ENCODE results near the gene PELO.
"Not testable (repeated sequence)": the region's sequence is repeated elsewhere in the genome, so short reads cannot be mapped to it uniquely, and the experiment has no call there.

Gene PELO

DNA sequence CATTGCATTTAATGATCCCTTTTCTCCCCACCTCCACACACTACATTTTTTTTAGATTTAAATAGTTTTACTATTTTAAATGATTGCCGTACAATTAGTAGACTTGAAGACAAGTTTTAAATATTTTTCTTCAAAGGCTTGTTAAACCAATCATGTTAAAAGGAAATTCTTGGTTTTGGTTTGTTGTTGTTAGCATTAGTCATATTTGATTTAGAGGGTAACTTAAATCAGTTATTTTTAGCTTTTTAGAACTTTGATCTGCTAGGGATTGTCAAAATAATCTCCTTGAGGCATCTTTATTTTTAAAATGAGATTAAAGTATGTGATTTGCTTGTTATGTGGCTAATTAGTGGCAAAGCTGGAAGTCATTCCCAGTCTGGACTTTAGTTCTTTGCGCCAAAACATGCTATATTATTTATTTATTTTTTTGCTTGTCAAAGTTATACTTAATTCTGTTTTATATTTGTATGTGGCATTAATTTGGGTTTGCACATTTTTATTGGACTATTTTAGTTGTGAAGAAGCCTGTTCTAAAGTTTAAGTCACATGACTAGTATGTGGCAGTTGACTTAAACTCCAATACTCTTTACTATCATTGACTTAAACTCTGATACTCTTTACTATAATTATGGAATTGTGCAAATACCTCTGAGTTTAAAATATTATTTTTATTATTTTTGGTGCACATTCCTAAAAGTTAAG lies 14.7 kb downstream of the PELO start:
- no peak for DNase-seq

DNA sequence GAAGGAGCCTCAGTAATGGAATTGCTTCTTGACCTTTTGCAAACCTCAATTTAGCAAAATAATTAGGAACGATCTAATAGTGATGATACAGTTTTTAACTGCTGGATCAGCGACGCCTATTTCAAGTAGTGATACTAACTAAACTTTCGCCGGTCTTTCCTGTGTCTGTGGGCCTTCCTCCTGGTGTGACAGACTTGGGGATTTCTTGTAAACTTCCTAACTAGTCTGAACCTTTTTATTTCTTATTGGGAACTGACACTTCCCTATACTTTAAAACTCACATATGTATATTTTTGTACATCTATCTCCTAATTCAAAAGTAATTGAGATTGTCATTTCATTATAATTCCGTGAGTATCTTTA lies 15.2 kb downstream of the PELO start:
- no peak for DNase-seq

DNA sequence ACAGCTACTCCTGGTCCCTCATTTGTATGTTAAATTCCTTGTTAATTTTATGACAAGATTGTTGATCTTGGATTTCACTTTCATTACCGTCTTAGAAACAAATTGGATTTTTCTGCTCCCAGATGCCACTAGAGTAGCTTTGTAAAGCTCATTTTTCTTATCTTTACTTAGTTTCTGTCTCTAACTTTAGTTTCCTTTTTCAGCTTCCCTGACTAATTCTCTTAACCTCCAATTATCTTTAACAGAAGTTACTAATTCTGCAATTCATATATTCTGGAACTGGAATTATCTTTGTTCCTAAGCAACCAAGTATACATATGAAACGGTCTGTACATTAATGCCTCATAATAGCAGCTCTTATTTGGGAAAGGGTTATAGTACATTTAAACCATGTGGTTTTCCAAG lies 16.7 kb downstream of the PELO start:
- no peak for DNase-seq

DNA sequence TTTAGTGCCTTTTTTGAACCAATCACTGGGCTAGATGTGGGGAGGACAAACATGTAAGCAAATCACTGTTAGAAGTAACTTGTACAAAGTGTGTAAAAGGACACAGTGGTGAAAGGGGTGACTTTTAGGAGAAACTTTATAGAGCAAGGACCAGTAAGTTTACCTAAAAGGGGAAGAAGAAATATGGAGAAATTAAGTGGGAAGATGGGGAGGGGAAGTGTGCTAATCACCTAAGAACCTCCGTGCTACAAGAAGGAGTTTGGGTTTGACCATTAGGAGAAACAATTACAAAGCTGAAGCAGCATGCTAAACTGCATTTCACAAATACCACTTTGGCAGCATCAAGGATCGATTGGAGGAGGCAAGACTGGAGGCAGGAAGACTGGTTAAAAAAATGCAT lies 17.3 kb downstream of the PELO start:
- no peak for DNase-seq

DNA sequence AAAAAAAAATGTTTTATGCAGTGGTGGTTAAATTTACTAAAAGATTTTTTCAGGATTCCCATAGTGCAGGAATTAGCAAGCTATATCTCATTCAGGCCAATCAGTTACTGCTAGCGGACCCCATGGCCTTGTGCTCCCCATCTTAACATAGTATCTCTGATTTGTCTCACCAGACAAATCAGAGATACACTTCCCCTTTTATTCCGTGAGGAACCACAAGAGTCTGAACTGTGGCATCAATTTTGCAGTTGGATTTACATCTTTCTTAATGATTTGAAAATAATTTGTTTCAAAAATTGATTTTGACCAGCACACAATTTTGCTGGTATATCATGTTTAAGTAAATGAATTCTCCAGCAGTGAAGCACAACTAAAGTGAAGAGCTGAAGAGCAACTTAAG lies 17.9 kb downstream of the PELO start:
- DNase-seq, result no peak

DNA sequence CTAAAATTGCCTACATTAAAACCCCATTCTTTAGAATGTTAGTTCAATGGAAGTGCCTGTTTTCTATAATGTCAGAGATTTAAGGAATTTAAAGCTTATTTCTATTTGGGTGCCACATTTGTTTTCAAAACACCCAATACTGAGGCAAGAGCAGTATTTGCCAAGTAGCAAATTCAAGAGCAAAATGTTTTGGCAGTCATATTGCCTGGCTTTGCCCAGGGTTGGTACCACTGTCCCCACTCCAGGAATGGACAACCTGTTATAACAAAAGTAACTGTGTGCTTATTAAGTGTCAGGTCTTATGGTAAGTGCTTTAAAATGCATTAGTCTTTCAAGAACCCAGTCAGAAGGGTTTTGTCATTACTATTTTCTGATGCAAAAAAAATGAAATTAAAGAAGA lies 19.3 kb downstream of the PELO start:
- no peak for DNase-seq

DNA sequence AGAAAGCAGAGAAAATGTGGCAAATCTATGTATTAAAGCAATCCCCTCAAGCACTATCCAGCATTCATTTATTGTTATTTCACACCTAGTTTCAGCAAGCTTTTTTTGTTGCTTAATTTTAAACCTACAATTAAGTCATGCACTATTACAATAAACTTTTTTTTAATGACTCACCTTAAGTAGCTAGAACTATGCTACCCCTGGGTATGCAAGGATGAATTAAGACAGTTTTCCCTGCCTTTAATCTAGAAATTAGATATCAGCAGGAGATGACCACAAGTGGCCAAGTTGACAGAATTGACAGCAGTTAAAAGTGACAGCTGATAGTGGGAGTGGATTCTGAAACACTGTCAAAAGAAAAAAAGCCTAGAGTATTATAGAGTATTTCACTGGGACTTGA lies 20.0 kb downstream of the PELO start:
- DNase-seq, result no peak

DNA sequence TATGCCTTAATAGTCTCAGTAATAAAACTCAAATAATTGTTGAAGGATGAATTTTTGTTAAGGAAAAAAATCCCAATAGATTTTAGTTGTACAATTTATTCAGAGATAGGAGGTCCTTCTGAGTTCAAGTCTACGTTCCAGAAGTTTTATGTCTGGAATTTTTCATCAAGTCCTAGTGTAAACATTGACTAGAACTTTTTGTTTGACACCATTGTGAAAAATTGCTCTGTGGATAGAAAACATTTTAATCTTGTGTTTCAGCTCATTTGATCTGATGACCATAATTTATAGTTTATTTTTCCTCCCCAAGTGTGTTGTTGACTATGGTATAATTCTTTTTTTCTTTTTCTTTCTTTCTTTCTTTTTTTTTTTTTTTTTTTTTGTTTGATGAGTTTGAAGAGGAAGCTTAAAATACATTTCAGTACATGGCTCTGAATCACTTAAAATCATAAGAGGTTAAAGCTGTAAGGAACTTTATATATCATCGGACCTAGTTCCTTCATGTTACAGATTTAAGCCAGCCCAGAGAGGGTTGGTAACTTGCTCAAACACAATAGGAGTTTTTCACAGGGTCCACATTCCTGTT lies 20.7 kb downstream of the PELO start:
- DNase-seq, result no peak

DNA sequence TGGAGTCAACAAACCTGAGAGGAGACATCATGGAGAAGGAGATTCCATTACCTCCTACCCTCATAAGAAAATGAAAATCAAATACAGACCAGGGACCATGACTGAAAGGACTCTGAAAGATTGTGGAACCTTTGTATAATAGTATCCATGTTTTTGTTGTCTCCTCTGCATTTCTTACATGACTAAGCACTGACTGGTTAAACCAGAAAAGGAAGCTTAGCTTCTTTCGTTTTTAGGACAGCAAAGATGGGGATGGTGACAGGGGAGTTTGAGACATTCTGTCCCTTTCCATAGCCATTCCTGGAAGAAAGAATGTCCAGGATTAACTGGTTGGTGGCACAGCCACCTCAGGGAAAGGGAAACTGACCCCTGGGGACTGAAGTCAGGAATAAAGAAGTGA lies 22.2 kb downstream of the PELO start:
- no peak for DNase-seq

DNA sequence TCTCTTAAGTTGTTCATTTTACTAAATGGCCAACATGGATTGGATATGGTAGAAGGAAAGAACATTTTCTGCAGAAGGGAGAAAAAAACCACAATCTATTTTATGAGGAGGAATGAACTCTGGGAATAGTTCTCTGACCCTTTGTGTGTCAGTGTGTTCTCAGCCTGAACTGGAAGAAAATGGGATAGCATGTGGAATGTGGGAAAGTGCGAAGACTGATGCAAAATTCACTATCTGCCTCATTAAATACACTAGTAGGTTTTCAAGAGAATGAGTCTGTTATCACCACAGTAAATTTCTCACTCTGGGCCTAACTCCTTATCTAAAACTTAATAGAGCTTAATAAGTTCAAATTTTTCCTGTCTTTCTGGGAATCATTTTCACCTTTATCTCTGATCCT lies 22.7 kb downstream of the PELO start:
- no peak for DNase-seq

DNA sequence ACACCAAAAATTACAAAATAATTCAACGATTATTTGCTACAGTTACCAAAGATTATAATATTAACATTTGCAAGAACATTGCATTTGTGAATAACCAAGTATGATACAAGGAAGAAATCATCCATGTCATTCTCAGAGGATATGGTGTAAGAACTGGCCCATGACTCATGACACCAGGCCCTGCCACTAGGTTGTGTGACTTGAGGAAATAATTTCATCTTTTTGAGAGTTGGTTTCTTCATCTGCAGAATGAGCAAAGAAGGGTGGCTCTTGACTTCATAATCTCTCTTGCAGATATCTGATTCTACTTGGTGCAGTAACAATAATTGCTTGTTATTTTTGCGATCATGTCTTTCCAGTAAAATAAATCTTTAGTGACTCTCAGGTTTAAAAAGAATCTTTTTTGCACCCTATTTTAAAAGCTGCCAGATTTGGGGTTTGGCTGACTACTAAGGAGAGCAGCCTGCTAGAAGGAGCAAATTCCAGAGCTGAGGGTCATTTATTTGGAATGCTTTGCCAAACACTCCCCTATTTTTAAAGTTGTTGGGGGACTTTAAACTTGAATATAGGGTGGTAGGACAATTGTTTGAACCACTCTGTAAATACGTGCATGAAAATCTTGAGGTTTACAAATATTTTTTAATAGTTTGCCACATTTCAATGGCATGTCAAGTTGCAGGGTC lies 23.5 kb downstream of the PELO start:
- no peak for DNase-seq

DNA sequence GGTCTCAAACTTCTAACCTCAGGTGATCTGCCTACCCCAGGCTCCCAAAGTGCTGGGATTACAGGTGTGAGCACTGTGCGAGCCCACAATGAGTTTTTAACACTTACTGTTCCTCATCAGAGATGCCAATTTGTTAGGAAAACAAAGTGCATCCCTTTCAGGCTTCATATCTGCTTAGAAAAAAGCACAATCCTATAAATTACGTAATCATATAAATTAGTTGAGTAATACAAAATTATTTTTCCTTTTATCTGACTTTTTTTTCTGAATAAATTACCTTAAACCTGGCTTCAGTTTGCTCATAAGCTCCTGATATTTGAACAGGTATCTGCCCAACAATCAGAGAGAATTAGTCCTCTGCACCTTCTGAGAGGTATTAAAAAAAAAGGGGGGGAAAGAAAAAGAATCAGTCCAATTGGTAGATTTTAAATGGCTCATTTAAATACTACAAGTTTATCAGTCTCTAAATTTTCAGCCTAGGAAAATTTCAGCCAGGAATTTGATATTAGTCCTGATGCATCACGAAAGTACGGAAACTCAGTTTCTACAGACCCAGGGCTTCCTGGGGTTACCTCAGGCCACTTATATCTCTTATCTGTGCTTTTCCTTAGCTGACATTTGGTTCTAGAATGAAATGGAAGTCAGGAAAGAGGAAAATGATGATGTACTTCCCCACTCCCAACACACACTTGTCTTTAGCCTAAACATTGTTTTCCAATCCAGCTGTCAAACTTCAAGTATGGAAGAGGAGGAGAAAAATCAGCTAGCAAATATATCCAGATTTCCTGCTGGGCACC lies 26.8 kb downstream of the PELO start:
- no peak for DNase-seq

DNA sequence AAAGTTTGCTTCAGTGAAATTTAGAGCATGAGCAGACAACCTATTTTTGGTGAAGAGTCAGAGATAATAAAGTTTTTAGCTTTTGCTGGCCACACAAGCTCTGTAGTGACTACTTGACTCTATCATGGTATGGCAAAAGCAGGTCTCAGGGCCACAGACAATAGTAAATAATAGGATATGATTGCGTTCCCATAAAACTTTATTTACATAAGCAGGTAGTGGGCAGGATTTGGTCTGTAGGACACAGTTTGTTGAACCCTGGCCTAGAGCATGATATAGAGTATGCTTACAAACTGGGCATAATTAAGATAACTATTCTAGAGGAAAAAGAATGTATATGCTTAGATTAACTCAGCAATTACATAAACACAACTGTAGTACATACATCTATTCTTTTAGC lies 30.1 kb downstream of the PELO start:
- no peak for DNase-seq

DNA sequence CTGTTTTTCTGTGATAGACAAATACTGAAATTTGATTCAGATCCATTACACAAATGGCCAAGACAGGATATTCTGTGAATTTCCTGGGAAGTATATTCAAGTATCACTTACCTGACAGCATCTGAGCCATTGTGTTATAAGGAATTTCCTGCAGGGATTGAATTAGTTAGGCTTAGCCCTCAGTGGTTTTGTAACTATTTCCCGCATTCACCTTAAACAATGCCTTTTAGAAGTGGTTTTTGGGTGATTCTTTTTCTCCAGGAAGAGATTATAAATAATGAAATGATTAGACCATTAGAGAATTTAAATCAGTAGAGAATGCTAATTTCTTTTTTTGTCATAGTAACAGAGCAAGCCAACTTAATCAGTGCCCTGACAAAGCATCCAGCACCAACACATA lies 30.6 kb downstream of the PELO start:
- no peak for DNase-seq

DNA sequence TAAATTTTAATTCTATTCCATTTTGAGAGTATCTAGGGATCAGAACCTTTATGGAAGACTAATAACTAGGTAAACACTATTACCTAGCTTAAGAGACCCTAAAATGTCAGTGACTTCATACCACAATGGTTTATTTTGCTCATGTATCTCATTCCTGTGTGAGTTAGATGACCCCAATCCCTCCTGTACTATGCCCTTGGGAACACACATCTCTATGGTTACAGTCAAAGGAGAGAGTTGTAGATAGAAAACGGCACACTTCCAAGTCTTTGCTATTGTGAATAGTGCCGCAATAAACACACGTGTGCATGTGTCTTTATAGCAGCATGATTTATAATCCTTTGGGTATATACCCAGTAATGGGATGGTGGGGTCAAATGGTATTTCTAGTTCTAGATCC lies 31.1 kb downstream of the PELO start:
- not testable (repeated sequence) for DNase-seq

DNA sequence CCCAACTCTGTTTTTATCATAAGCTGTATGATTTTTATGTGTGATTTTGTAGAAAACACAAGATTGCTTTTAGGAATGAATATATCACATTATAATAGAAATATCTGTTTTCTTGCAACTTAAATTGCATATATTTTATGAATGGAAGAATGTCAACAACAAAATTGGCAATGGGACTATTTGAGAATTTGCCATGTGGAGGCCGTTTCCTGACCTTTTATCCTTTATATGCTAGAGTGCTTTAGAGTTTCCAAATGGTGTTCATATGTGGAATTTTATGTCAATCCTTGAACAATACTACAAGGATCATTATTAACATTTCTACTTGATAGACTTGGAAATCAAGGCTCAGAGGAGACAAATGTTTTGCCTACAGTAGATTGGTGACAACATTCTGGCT lies 34.2 kb downstream of the PELO start:
- no peak for DNase-seq

DNA sequence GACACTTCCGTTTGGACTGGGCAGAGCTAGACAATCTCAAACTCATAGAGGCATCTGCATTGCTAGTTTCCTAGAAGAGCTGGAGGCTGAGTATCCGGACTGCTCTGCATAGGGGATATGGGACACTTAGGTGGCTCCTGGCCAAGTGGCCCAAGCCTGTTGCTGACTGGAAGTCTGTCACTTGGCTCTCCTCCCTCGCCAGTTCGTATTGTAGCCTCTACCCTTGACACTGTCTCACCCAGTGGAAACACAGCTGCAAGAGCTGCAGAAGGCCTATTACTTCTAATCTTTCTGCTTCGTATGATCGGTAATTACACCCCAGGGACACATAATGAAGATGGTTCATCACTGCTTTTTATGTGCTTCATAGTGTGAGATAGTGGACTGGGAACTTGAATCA lies 34.7 kb downstream of the PELO start:
- no peak for DNase-seq

DNA sequence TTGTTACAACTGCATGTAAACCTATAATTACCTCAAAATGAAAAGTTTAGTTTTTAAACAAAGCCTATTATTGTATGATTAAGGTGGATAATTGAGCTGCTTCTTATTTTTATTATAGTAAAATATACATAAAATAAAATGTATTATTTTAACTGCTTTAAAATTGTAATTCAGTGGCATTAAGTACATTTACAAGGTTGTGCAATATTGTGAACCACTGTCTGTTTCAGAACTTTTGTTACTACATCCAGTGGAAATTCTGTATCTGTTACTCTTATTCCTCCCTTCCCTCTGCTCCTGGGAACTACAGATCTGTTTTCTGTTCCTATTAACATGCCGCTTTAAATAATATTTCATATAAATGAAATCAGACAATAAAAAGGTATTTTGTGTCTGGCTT lies 37.1 kb downstream of the PELO start:
- no peak for DNase-seq

DNA sequence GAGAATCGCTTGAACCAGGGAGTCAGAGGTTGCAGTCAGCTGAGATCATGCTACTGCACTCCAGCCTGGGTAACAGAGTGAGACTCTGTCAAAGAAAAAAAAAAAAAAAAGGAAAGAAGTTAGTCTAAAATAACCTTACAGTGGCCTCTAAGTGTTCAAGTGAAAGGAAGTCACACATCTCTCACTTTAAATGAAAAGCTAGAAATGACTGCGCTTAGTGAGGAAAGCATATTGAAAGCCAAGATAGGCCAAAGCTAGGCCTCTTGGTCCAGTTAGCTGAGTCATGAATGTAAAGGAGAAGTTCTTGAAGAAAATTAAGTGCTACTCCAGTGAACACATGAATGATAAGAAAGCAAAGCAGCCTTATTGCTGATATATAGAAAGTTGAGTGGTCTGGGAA lies 38.1 kb downstream of the PELO start:
- no peak for DNase-seq

DNA sequence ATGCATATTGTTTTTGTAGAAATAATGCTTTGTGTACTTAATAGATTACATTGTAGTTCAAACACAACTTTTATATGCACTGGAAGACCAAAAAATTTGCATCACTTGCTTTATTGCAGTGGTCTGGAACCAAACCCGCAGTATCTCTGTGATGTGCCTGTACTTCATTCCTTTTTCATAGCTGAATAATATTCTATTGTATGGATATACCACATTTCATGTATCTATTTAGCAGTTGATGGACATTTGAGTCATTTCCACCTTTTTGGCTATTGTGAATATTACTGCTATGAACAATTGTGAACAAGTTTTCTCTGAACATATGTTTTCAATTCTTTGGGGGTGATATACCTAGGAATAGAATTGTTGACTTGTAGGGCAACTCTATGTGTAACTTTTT lies 40.1 kb downstream of the PELO start:
- DNase-seq, result no peak

DNA sequence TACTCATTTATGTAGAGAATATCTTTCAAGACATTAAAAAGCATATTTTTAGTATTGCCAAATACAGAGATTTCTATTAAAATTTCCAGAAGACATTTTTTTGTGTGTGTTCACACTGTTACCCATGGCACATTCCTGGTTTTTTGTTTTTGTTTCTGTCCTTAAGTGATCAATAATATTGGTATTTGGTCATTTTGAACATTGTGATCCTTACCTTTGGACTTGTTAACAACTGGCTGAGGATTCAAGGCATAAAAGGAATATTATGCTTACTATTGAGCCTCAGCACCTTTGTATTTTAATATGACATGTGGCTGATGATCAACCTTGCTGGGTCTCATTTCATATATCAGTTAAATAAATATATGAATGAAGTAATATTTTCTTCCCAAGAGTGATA lies 41.9 kb downstream of the PELO start:
- DNase-seq, result no peak

DNA sequence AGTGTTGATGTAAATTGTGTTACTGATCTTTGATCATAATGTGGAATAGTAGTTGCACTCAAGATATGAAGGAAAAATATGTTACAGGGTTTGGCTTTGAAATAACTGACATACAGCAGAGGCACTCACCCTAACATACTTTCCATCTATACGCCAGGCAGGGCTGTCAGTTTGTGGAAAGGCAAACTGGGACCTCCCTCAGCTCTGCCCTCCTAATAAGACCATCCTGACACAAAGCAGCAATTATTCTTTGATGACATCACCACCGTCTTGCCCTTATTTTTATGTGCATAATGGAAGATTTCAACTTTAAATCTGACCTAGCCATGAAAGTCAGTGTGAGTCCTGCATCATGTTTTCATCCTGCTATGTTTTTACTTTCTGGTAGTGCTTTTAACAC lies 42.9 kb downstream of the PELO start:
- DNase-seq, result no peak

DNA sequence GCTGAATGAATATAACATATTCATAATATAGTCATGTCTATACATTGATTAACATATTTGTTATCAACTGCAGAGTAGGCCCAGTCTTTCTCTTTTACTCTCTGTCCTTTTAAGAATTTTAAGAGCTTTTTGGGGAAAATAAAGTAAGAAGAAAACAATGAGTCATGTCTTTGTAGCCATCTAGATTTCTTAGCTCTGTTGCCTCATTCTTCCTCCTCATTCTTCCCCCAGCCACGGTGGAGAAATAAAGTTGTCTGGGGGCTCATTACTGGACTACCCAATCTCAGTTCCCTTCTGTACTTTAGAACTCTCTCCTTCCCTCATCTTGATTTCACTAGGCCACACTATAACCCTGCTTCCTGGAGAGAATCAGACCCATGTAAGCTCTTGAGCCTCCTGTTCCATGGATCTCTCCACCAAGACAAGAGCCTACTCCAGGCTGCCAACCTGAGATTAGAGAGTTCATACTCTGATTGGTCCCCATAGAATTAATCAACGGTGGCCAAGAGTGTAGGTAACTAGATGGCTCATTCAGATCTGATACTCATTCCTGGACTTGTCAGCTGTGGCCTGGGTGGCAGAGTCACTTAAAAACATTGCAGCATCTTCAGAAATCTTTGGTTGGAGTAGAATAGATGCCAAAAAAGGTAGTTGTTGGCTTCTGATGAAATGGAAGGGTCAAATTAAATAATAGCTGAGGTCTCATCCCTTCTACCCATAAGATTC lies 44.2 kb downstream of the PELO start:
- no peak for DNase-seq

All from NCI-H2171 (cell line).